Endodermal cell (in vitro differentiated cells): ENCODE results near the gene ZHX3. TPM values are rescaled to one million over a fixed set of nuclear protein-coding genes. Genes with fewer than 3 reads are reported as not detected.

ENCODE experiments used
- DNase-seq: peaks from one replicate; pipeline ENCODE4 v3.0.0-alpha.2; 2017
- H3K27ac ChIP-seq: 2 replicates; pipeline ENCODE4 v1.5.1; 2013; ENCODE audit warnings: mild to moderate bottlenecking, low read depth, low read length, moderate library complexity
- H3K27me3 ChIP-seq: 2 replicates; pipeline ENCODE4 v1.6.1; 2013; ENCODE audit warnings: mild to moderate bottlenecking, low read length, moderate library complexity; ENCODE audit not compliant: insufficient read depth, control insufficient read depth, poor library complexity, severe bottlenecking
- H3K36me3 ChIP-seq: 2 replicates; pipeline ENCODE4 v1.7.0; 2013; ENCODE audit warnings: mild to moderate bottlenecking, low read length, moderate library complexity; ENCODE audit not compliant: control insufficient read depth, insufficient read depth
- H3K4me1 ChIP-seq: one replicate; pipeline ENCODE4 v1.7.0; 2013; ENCODE audit warnings: low read length; ENCODE audit not compliant: control insufficient read depth, insufficient read depth
- H3K4me3 ChIP-seq: 2 replicates; pipeline ENCODE4 v1.5.1; 2013; ENCODE audit warnings: mild to moderate bottlenecking, low read length, moderate library complexity
- H3K9ac ChIP-seq: 2 replicates; pipeline ENCODE4 v1.6.1; 2013; ENCODE audit warnings: mild to moderate bottlenecking, low read length, moderate library complexity; ENCODE audit not compliant: poor library complexity, severe bottlenecking; ENCODE audit errors: extremely low read depth
- H3K9me3 ChIP-seq: 2 replicates; pipeline ENCODE4 v1.6.1; 2013; ENCODE audit warnings: mild to moderate bottlenecking, low read length, moderate library complexity; ENCODE audit not compliant: control insufficient read depth
- H3K27ac Mint-ChIP-seq: 2 replicates; pipeline ENCODE4 v1.8.0; 2020; ENCODE audit warnings: mixed read lengths
- H3K27me3 Mint-ChIP-seq: 2 replicates; pipeline ENCODE4 v1.8.0; 2021; ENCODE audit warnings: mild to moderate bottlenecking, mixed read lengths; ENCODE audit not compliant: insufficient read depth
- H3K36me3 Mint-ChIP-seq: 2 replicates; pipeline ENCODE4 v1.8.0; 2020; ENCODE audit warnings: low read depth, mixed read lengths
- H3K4me1 Mint-ChIP-seq: 2 replicates; pipeline ENCODE4 v1.8.0; 2020; ENCODE audit warnings: mixed read lengths
- H3K4me3 Mint-ChIP-seq: 2 replicates; pipeline ENCODE4 v1.8.0; 2020; ENCODE audit warnings: mild to moderate bottlenecking, moderate library complexity, mixed read lengths
- H3K9me3 Mint-ChIP-seq: 2 replicates; pipeline ENCODE4 v1.8.0; 2020; ENCODE audit warnings: mild to moderate bottlenecking, mixed read lengths
- CTCF ChIP-seq: fragments of 200-600 bp; sonication (generic); conservative IDR thresholded peaks from 2 replicates; pipeline ENCODE4 v1.5.0; 2021; ENCODE audit warnings: antibody characterized with exemption, mild to moderate bottlenecking
- WGBS, 2 experiments: methylation state at CpG; one replicate each; pipeline versions ENCODE4 v1.1.5 to v1.1.7; 2013; ENCODE audit warnings: missing lambda C conversion rate in 2 of 2, mixed read lengths in 1 of 2; ENCODE audit not compliant: insufficient coverage in 1 of 2, insufficient read length in 1 of 2; 5-methylcytosine and 5-hydroxymethylcytosine counted together
- total RNA-seq, 2 donors: library from RNA; stranded (reverse); fragmentation: NEBNext Ultra II Directional in 1 of 2; extraction: Animal tissue kit (Norgen Biotek cat#: 25700) in 1 of 2; gene quantifications; 2 replicates in 1 of 2; 3 replicates in 1 of 2; pipeline ENCODE4 v1.2.1, GENCODE V29; 2021

ZHX3 gene
- total RNA-seq, 2 donors from 2014 or later, result 5.4 to 5.5 TPM

- H3K4me1 Mint-ChIP-seq, result no peaks in the 10 kb centered on the region
These were observed 31.2 kb downstream of the ZHX3 start for GRCh38 chr20:41286240-41286851.

GRCh38 chr20:41279546-41280225, 37.8 kb downstream of the ZHX3 start:
- no peak for TF ChIP-seq CTCF
- H3K36me3 ChIP-seq, result no peaks in the 10 kb centered on the region
- H3K4me3 Mint-ChIP-seq, result no peak overlapping the region
- peaks cover 3% of the 10 kb centered on the region for H3K4me1 Mint-ChIP-seq
- H3K9me3 Mint-ChIP-seq, result peaks cover 2% of the 10 kb centered on the region
- no peaks in the 10 kb centered on the region for H3K9me3 ChIP-seq
- peaks cover 7% of the 10 kb centered on the region for H3K27me3 ChIP-seq
- H3K27ac Mint-ChIP-seq, result no peak overlapping the region
- no peak overlapping the region for H3K4me3 ChIP-seq
- no peak for DNase-seq
- WGBS, 2 experiments, result 89 to 100% methylated on average over 1 to 3 of the region's 3 CpGs
- H3K9ac ChIP-seq, result no peak overlapping the region
- H3K27me3 Mint-ChIP-seq, result peaks cover 5% of the 10 kb centered on the region
- H3K4me1 ChIP-seq, result no peaks in the 10 kb centered on the region
- no peak overlapping the region for H3K27ac ChIP-seq
- no peaks in the 10 kb centered on the region for H3K36me3 Mint-ChIP-seq

More at GRCh38 chr20:41286240-41286851, 31.2 kb downstream of the ZHX3 start:
- Mint-ChIP-seq H3K27me3 (peaks cover 7% of the 10 kb centered on the region), H3K4me3 (no peak overlapping the region), H3K9me3 (peaks cover 22% of the 10 kb centered on the region), H3K27ac (no peak overlapping the region), H3K36me3 (no peaks in the 10 kb centered on the region)
- no peak overlapping the region for H3K27ac ChIP-seq
- peaks cover 14% of the 10 kb centered on the region for H3K9me3 ChIP-seq
- TF ChIP-seq CTCF, result no peak
- no peak overlapping the region for H3K4me3 ChIP-seq
- H3K36me3 ChIP-seq, result no peaks in the 10 kb centered on the region
- H3K9ac ChIP-seq, result no peak overlapping the region
- peaks cover 7% of the 10 kb centered on the region for H3K27me3 ChIP-seq
- no peaks in the 10 kb centered on the region for H3K4me1 ChIP-seq
- no peak for DNase-seq
- WGBS, 2 experiments, result 96% methylated on average over 2 of the region's 2 CpGs; no CpG with 5 or more reads in 1 of the 2 experiments

- H3K4me1 Mint-ChIP-seq, result peaks cover 7% of the 10 kb centered on the region
- TF ChIP-seq CTCF, result no peak
- 85 to 94% methylated on average over 4 to 5 of the region's 5 CpGs for WGBS, 2 experiments
- no peaks in the 10 kb centered on the region for H3K9me3 Mint-ChIP-seq
- H3K27me3 Mint-ChIP-seq, result no peaks in the 10 kb centered on the region
- Histone ChIP-seq H3K9ac (no peak overlapping the region), H3K36me3 (no peaks in the 10 kb centered on the region), H3K27ac (no peak overlapping the region), H3K4me3 (no peak overlapping the region), H3K9me3 (no peaks in the 10 kb centered on the region), H3K27me3 (no peaks in the 10 kb centered on the region), H3K4me1 (no peaks in the 10 kb centered on the region)
- no peak for DNase-seq
- H3K36me3 Mint-ChIP-seq, result no peaks in the 10 kb centered on the region
- H3K4me3 Mint-ChIP-seq, result no peak overlapping the region
- H3K27ac Mint-ChIP-seq, result no peak overlapping the region
These were observed 38.6 kb downstream of the ZHX3 start for GRCh38 chr20:41278936-41279335.
